NOMO-1 (cell line): ENCODE results near the gene GPR149.
A peak's percentile ranks its signal among the peaks of the same experiment; 100 is the strongest.
"Not testable (repeated sequence)": the region's sequence is repeated elsewhere in the genome, so short reads cannot be mapped to it uniquely, and the experiment has no call there.

Experiments
- DNase-seq, 2 experiments: peaks; one replicate each; lab custom pipeline; 2025; ENCODE audit not compliant: unreplicated experiment in 2 of 2; lab: John Stamatoyannopoulos, UW

The GPR149 gene

GRCh38 chr3:154430014-154430413, at the start of gene GPR149:
Gene GPR149 (minus strand): TSS chr3:154430190. CDS start chr3:154429615, 575 bp downstream.
- no peak for DNase-seq

- DNase-seq: no peak
Measured at GRCh38 chr3:154473769-154474168, 43.8 kb upstream of the GPR149 start.

- no peak for DNase-seq
Measured at GRCh38 chr3:154469585-154469984, 39.6 kb upstream of the GPR149 start.

GRCh38 chr3:154464440-154465190, 34.6 kb upstream of the GPR149 start:
- peak in 1 of 2 experiments; percentile 33 for DNase-seq

- no peak for DNase-seq
Measured at GRCh38 chr3:154458560-154458959, 28.6 kb upstream of the GPR149 start.

- DNase-seq: not testable (repeated sequence)
Measured at GRCh38 chr3:154439081-154439480, 9.1 kb upstream of the GPR149 start.

- no peak for DNase-seq
Measured at GRCh38 chr3:154431043-154431442, 1.1 kb upstream of the GPR149 start.

- DNase-seq: no peak
Measured at GRCh38 chr3:154428286-154429206, 1.4 kb downstream of the GPR149 start.

- DNase-seq: no peak
Measured at GRCh38 chr3:154427685-154428285, 2.2 kb downstream of the GPR149 start.

- no peak for DNase-seq
Measured at GRCh38 chr3:154422694-154423093, 7.3 kb downstream of the GPR149 start.

- no peak for DNase-seq
Measured at GRCh38 chr3:154421083-154421482, 8.9 kb downstream of the GPR149 start.

- DNase-seq: no peak
Measured at GRCh38 chr3:154398084-154398967, 31.7 kb downstream of the GPR149 start.

- no peak for DNase-seq
Measured at GRCh38 chr3:154389861-154390260, 40.1 kb downstream of the GPR149 start.

- DNase-seq: no peak
Measured at GRCh38 chr3:154384479-154384878, 45.5 kb downstream of the GPR149 start.

GRCh38 chr3:154378311-154378710, 51.7 kb downstream of the GPR149 start:
- no peak for DNase-seq

- no peak for DNase-seq
Measured at GRCh38 chr3:154367221-154367620, 62.8 kb downstream of the GPR149 start.

- DNase-seq: no peak
Measured at GRCh38 chr3:154364849-154365248, 65.1 kb downstream of the GPR149 start.

GRCh38 chr3:154361099-154361498, 68.9 kb downstream of the GPR149 start:
- DNase-seq: no peak

GRCh38 chr3:154356009-154356408, 74.0 kb downstream of the GPR149 start:
- DNase-seq: no peak

GRCh38 chr3:154349223-154349622, 80.8 kb downstream of the GPR149 start:
- DNase-seq: no peak
